ENCODE data around the gene MYO7B.

DNA sequence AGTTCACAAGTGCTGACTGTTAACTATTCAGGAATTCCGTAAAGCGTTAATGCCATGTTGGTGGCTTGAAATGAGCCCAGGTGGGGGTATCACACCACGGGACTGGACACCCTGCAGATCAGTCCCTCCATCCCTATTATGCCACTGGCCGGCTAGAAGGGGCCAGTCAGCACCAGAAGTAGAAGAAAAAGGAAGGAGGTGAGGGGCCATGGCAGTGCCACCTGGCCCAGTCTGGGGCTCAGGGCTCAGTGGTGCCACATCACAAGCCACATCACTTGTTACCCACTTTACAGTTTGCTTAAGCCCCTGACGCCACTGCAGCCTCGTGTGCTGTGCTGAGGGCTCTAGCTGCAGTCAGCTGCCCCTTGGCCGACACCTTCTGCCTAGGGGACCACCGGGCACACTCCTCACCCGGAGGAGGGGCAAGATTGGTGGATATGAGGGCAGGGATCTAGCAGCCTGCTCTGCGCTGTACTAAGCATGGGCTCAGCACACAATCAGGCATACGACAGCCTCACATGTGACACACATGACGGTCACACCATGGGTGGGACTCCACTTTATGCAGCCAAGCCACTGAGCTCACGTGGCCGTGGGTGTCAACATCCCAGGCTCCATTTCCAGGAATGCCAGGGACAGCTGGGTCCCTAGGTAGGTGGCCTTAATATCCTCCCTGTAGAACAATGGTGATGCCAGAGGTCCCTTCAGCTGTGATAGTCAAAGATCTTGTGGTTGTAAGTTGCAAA lies 136.2 kb downstream of the MYO7B start:
- TF ChIP-seq POLR2AphosphoS5 (IDR thresholded peaks at IDR 0.05; ENCODE audit: low read depth) (no peak), SPI1 (IDR thresholded peaks at IDR 0.05; ENCODE audit: borderline replicate concordance, low read depth) (no peak)
- TF ChIP-seq, protein P1, sequence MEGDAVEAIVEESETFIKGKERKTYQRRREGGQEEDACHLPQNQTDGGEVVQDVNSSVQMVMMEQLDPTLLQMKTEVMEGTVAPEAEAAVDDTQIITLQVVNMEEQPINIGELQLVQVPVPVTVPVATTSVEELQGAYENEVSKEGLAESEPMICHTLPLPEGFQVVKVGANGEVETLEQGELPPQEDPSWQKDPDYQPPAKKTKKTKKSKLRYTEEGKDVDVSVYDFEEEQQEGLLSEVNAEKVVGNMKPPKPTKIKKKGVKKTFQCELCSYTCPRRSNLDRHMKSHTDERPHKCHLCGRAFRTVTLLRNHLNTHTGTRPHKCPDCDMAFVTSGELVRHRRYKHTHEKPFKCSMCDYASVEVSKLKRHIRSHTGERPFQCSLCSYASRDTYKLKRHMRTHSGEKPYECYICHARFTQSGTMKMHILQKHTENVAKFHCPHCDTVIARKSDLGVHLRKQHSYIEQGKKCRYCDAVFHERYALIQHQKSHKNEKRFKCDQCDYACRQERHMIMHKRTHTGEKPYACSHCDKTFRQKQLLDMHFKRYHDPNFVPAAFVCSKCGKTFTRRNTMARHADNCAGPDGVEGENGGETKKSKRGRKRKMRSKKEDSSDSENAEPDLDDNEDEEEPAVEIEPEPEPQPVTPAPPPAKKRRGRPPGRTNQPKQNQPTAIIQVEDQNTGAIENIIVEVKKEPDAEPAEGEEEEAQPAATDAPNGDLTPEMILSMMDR (IDR thresholded peaks at IDR 0.05; ENCODE audit: insufficient read depth, low read length) = no peak
